ENCODE results near the gene CMBL.
A peak's percentile ranks its signal among the peaks of the same experiment; 100 is the strongest.

DNA sequence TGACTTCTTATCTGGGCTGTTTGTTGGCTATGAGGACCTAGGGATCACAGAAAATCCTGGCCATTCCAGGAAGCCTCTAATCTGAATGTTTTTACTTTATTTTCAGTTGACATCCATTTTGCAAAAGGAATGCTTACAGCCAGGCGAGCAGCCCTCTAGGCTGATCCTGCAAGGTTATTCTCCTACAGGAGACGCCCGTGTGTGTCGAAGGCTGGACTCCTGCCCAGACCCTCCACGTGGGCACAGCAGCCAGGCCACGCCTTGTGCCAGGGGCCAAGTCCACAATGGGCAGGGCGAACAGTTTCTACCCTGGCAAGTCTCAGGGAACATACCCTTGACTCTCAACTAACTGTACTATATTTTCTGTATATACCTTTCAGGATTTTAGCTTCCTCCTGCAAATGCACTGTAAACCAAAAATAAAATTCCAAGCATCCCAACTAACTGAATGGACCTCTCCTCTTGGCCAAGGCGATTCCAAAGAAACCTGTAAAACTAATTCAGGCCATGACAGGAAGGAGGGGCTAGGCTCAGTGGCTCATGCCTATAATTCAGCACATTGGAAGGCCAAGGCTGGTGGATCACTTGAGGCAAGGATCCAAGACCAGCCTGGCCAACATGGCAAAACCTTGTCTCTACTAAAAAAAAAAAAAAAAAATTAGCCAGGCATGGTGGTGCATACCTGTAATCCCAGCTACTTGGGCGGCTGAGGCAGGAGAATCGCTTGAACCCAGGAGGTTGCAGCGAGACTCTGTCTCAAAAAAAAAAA, 5.7 kb downstream of the CMBL start:
- TF ChIP-seq, protein P1, sequence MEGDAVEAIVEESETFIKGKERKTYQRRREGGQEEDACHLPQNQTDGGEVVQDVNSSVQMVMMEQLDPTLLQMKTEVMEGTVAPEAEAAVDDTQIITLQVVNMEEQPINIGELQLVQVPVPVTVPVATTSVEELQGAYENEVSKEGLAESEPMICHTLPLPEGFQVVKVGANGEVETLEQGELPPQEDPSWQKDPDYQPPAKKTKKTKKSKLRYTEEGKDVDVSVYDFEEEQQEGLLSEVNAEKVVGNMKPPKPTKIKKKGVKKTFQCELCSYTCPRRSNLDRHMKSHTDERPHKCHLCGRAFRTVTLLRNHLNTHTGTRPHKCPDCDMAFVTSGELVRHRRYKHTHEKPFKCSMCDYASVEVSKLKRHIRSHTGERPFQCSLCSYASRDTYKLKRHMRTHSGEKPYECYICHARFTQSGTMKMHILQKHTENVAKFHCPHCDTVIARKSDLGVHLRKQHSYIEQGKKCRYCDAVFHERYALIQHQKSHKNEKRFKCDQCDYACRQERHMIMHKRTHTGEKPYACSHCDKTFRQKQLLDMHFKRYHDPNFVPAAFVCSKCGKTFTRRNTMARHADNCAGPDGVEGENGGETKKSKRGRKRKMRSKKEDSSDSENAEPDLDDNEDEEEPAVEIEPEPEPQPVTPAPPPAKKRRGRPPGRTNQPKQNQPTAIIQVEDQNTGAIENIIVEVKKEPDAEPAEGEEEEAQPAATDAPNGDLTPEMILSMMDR (IDR thresholded peaks at IDR 0.05), result no peak
- peak in 1 of 2 donors; percentile 53 for TF ChIP-seq POLR2A (IDR thresholded peaks at IDR 0.05)

Measured in thyroid gland (tissue), 4 donors.